Memory B cell (primary cell): ENCODE results near the gene GSK3A.

Experiments
- ATAC-seq: fragments of 150-1000 bp; cut with Tn5 transposase; 2 replicates; pipeline ENCODE4 v1.10.0; 2021; ENCODE audit warnings: low read depth, mild to moderate bottlenecking, moderate library complexity
- DNase-seq, 2 donors: peaks; one replicate each; pipeline ENCODE4 v3.0.0; 2022; ENCODE audit warnings: low spot score in 2 of 2
- H3K27ac Mint-ChIP-seq: one replicate; pipeline ENCODE4 v1.8.0; 2022; ENCODE audit warnings: mild to moderate bottlenecking, moderate library complexity, mixed read lengths
- H3K27me3 Mint-ChIP-seq: one replicate; pipeline ENCODE4 v1.8.0; 2022; ENCODE audit warnings: mixed read lengths
- H3K36me3 Mint-ChIP-seq: one replicate; pipeline ENCODE4 v1.8.0; 2022; ENCODE audit warnings: mild to moderate bottlenecking, mixed read lengths
- H3K4me1 Mint-ChIP-seq: one replicate; pipeline ENCODE4 v1.8.0; 2022; ENCODE audit warnings: mixed read lengths
- H3K4me3 Mint-ChIP-seq: one replicate; pipeline ENCODE4 v1.8.0; 2022; ENCODE audit warnings: mild to moderate bottlenecking, moderate library complexity, mixed read lengths
- H3K9me3 Mint-ChIP-seq: one replicate; pipeline ENCODE4 v1.8.0; 2022; ENCODE audit warnings: mixed read lengths

The GSK3A gene

GRCh38 chr19:42242069-42242511, 312 bp downstream of the GSK3A start:
- H3K27ac Mint-ChIP-seq: peak overlapping the region; percentile 75
- no peaks in the 10 kb centered on the region for H3K27me3 Mint-ChIP-seq
- ATAC-seq (peak; percentile 0), DNase-seq (no peak)
- peaks cover 27% of the 10 kb centered on the region for H3K4me1 Mint-ChIP-seq
- peak overlapping the region; percentile 86 for H3K4me3 Mint-ChIP-seq
- H3K9me3 Mint-ChIP-seq: no peaks in the 10 kb centered on the region
- peaks cover 2% of the 10 kb centered on the region for H3K36me3 Mint-ChIP-seq

DNA sequence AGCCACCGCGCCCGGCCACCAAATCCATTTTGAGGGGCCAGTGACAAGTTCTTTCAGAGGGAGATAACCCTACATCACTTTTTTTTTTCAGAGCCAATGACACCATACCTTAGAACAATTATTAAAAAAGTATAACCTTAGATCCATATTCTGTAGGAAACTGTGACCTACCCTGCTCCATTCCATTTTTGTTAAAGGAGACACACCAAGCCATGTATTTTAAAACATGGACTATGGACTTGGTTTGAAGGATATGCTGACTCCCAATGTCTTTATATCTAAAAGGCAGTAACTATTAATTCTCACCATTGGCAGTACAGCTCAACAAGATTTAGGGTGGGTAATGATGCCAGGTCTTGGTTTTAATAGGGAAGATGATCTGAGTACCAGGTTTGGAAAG, 1.1 kb downstream of the GSK3A start:
- no peak for DNase-seq
- Mint-ChIP-seq H3K36me3 (peaks cover 5% of the 10 kb centered on the region), H3K4me1 (peaks cover 23% of the 10 kb centered on the region), H3K9me3 (no peaks in the 10 kb centered on the region), H3K27me3 (no peaks in the 10 kb centered on the region), H3K27ac (peak overlapping the region; percentile 69), H3K4me3 (peak overlapping the region; percentile 84)
- no peak for ATAC-seq

DNA sequence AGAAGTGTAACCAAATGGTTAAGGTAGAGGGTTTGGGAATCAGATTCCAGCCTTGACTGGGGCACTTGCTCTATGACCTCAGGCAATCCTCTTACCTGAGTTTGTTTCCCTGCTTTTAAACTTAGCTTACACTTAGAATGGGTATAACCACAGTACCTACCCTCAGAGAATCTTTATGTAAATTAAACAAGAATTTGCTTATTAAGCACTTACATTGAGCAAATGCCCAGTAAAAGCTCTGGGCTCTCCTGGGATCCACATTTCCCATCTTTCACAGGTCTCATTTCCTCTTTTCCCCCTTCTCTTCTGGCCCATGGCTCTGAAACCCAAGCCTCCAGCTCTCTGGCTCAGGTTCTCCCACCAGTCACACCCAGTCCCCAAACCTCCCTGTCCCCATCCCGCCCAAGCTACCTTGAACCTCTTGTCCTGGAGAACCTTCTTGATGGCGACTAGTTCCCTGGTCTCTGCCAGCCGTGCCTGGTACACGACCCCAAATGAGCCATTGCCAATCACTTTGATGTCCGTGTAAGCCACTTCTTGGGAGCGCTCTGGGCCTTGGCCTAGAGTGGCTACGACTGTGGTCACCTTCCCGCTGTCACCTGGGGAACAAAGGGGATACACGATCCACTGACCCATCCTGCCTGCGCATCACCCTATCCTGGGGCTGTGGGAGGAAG, 2.7 kb downstream of the GSK3A start:
- Mint-ChIP-seq H3K36me3 (peaks cover 12% of the 10 kb centered on the region), H3K4me1 (peaks cover 19% of the 10 kb centered on the region), H3K27me3 (no peaks in the 10 kb centered on the region), H3K9me3 (no peaks in the 10 kb centered on the region), H3K4me3 (no peak overlapping the region), H3K27ac (no peak overlapping the region)
- DNase-seq: no peak
- no peak for ATAC-seq

DNA sequence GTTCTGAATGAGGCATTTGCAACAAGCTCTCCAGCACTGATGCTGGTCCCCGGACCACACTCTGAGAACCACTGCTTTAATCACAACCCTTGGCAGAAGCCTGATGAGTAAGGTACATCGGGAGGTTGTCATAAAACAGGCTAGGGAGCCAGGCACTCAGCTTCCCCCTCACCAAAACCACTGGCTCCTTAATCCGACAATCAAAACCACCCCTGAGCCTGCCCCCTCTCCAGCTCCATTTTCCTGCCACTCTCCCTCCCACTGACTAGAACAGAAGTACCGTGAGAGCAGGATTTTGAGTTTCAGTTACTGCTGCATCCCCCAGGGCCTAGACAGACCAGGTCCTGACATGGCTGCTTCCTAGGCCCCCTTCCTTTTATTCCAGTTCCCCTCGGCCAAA, 7.2 kb downstream of the GSK3A start:
- Mint-ChIP-seq H3K27ac (peak overlapping the region; percentile 53), H3K9me3 (no peaks in the 10 kb centered on the region), H3K4me3 (no peak overlapping the region), H3K4me1 (peaks cover 15% of the 10 kb centered on the region), H3K27me3 (no peaks in the 10 kb centered on the region), H3K36me3 (peaks cover 19% of the 10 kb centered on the region)
- ATAC-seq (no peak), DNase-seq (no peak)

DNA sequence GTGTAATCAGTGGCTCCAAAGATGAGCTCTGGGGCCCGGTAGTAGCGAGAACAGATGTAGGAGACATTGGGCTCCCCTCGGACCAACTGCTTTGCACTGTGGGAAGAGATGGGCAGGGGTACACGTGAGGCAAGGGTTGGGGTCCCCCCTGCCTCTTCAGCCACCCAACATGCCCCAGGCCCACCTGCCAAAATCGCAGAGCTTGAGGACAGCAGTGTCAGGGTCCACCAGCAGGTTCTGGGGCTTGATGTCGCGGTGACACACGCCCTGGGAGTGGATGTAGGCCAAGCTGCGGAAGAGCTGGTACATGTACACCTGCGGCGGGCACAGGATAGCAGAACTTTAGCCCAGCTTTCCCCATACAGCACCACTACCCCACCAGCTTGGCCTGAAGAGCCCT, 8.0 kb downstream of the GSK3A start:
- Mint-ChIP-seq H3K9me3 (no peaks in the 10 kb centered on the region), H3K27ac (no peak overlapping the region), H3K4me3 (no peak overlapping the region), H3K27me3 (no peaks in the 10 kb centered on the region), H3K4me1 (peaks cover 9% of the 10 kb centered on the region), H3K36me3 (peaks cover 19% of the 10 kb centered on the region)
- ATAC-seq: no peak
- DNase-seq: no peak

DNA sequence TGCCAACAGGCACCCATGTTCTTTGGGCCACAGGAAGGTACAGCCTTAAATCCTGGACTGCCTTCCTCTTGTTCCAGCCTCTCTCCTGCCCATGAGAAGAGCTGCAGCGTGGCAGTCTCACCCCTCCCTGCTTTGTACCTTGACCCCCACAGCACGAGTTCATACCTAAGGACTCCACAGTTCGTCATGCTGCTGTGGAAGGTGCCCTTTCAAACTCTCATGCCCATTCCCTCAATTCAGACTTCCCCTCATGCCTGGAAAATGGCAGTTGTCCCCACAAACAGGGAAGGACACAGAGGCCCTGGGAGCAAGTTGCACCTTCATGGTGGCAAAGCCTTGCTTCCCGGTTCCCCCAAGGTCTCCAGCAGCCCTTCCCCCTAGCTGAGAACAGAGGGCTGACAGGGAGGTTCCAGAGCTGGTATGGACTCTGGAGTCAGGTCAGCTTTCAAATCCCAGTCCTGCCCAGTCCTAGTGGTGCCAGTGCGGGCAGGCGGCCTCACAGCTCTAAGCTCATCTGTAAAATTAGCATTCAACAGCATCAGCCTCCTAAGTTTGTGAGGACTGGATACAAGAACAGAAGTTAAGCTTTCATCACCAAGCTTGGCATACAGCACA, 8.6 kb downstream of the GSK3A start:
- no peaks in the 10 kb centered on the region for H3K9me3 Mint-ChIP-seq
- peak overlapping the region; percentile 55 for H3K27ac Mint-ChIP-seq
- DNase-seq (no peak), ATAC-seq (no peak)
- H3K36me3 Mint-ChIP-seq: peaks cover 17% of the 10 kb centered on the region
- H3K4me3 Mint-ChIP-seq: no peak overlapping the region
- H3K4me1 Mint-ChIP-seq: peaks cover 6% of the 10 kb centered on the region
- no peaks in the 10 kb centered on the region for H3K27me3 Mint-ChIP-seq

DNA sequence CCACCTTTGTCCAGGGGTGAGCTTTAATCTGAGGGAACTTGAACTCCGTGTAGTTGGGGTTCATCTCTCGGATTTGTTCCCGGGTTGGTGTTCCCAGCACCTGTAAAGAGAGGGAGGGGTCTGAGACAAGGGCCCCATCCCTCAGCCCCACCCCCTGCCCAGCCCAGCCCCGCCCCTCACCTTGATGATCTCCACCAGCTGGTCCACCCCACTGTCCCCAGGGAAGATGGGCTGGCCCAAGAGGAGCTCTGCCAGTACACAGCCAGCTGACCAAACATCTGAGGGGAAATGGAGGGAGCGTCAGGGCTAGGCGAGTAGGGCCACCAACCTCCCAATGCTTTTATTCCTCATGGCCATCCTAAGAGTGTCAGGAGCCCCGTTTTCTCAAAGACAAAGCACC, 9.3 kb downstream of the GSK3A start:
- DNase-seq (no peak), ATAC-seq (no peak)
- Mint-ChIP-seq H3K36me3 (peaks cover 17% of the 10 kb centered on the region), H3K27ac (no peak overlapping the region), H3K4me3 (no peak overlapping the region), H3K9me3 (no peaks in the 10 kb centered on the region), H3K27me3 (no peaks in the 10 kb centered on the region), H3K4me1 (peaks cover 8% of the 10 kb centered on the region)

DNA sequence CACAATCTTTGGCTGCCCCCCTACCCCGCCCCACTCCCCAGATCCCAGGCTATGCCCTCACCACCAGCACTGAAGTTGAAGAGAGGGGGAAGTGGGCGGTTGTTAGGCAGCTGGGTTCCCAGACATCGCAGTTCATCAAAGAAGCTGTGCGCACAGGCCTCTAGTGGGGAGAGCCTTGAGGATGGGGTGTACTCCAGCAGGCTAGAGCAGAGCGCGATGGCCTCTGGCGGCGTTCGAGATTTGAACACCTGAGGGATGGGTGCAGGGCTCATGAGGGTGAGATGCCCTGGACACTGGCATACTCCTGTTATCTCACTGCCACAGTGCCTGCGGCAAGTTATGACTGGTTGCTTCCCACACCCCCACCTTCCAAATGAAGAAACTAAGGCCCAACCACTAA, 10.0 kb downstream of the GSK3A start:
- H3K27me3 Mint-ChIP-seq: no peaks in the 10 kb centered on the region
- H3K4me1 Mint-ChIP-seq: peaks cover 8% of the 10 kb centered on the region
- H3K36me3 Mint-ChIP-seq: peaks cover 17% of the 10 kb centered on the region
- no peaks in the 10 kb centered on the region for H3K9me3 Mint-ChIP-seq
- no peak for DNase-seq
- no peak overlapping the region for H3K4me3 Mint-ChIP-seq
- ATAC-seq: no peak
- H3K27ac Mint-ChIP-seq: no peak overlapping the region

DNA sequence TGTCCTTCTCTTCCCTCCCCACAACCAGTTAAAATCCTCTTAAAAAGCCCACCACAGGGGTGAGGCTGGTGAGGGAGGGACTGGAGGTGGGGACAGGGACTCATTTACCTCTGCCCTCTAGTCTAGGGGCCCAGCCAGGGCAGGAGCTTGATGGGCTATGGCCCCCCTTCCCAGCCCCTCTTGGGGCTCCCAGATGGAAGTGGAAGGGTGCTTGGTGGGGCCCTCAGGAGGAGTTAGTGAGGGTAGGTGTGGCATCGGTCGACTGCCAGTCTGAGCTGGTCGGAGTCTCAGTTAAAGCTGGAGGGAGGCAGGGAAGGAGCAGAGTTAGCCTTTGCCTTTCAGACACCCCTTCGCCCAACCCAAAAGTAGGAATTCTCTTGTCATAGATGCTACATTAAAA, 11.8 kb downstream of the GSK3A start:
- Mint-ChIP-seq H3K4me1 (peaks cover 6% of the 10 kb centered on the region), H3K36me3 (peaks cover 21% of the 10 kb centered on the region)
- no peak for ATAC-seq

GRCh38 chr19:42229855-42230351, 12.5 kb downstream of the GSK3A start:
- Mint-ChIP-seq H3K9me3 (no peaks in the 10 kb centered on the region), H3K4me1 (peaks cover 7% of the 10 kb centered on the region), H3K36me3 (peaks cover 18% of the 10 kb centered on the region), H3K27me3 (no peaks in the 10 kb centered on the region), H3K27ac (peak overlapping the region; percentile 76), H3K4me3 (no peak overlapping the region)
- ATAC-seq: no peak
- DNase-seq: no peak

More for the DNA sequence above, 11.8 kb downstream of the GSK3A start:
- no peaks in the 10 kb centered on the region for H3K27me3 Mint-ChIP-seq
- H3K27ac Mint-ChIP-seq: no peak overlapping the region
- no peak overlapping the region for H3K4me3 Mint-ChIP-seq
- no peak for DNase-seq
- no peaks in the 10 kb centered on the region for H3K9me3 Mint-ChIP-seq

- DNase-seq (no peak), ATAC-seq (no peak)
- Mint-ChIP-seq H3K36me3 (peaks cover 20% of the 10 kb centered on the region), H3K27me3 (no peaks in the 10 kb centered on the region), H3K4me1 (peaks cover 8% of the 10 kb centered on the region), H3K27ac (peak overlapping the region; percentile 76), H3K9me3 (no peaks in the 10 kb centered on the region), H3K4me3 (no peak overlapping the region)
Measured at GRCh38 chr19:42229301-42229854, 13.0 kb downstream of the GSK3A start.

- DNase-seq: no peak
- Mint-ChIP-seq H3K9me3 (no peaks in the 10 kb centered on the region), H3K4me3 (no peak overlapping the region), H3K4me1 (peaks cover 5% of the 10 kb centered on the region), H3K27ac (no peak overlapping the region), H3K27me3 (no peaks in the 10 kb centered on the region), H3K36me3 (peaks cover 16% of the 10 kb centered on the region)
- ATAC-seq: no peak
Measured at GRCh38 chr19:42228641-42229040, 13.8 kb downstream of the GSK3A start.

- ATAC-seq: no peak
- Mint-ChIP-seq H3K27ac (peak overlapping the region; percentile 9), H3K4me3 (no peak overlapping the region), H3K4me1 (peaks cover 13% of the 10 kb centered on the region), H3K36me3 (peaks cover 14% of the 10 kb centered on the region), H3K9me3 (no peaks in the 10 kb centered on the region), H3K27me3 (no peaks in the 10 kb centered on the region)
- no peak for DNase-seq
Measured at GRCh38 chr19:42226886-42227285, 15.5 kb downstream of the GSK3A start.

- no peak overlapping the region for H3K27ac Mint-ChIP-seq
- no peaks in the 10 kb centered on the region for H3K27me3 Mint-ChIP-seq
- H3K4me1 Mint-ChIP-seq: peaks cover 16% of the 10 kb centered on the region
- H3K9me3 Mint-ChIP-seq: no peaks in the 10 kb centered on the region
- peaks cover 13% of the 10 kb centered on the region for H3K36me3 Mint-ChIP-seq
- DNase-seq: no peak
- H3K4me3 Mint-ChIP-seq: no peak overlapping the region
- no peak for ATAC-seq
Measured at GRCh38 chr19:42225718-42226292, 16.6 kb downstream of the GSK3A start.
